Keratinocyte (primary cell): ENCODE measurements around the gene MDK. TPM values are rescaled to one million over a fixed set of nuclear protein-coding genes. Genes with fewer than 3 reads are reported as not detected.

Source experiments
- DNase-seq: peaks from one replicate; pipeline ENCODE4 v3.0.0-alpha.2; 2011; ENCODE audit warnings: low read depth, missing footprints, low spot score
- FAIRE-seq: peaks from 2 replicates; lab custom pipeline; 2011; peaks lifted over from hg19 to GRCh38; lab: Jason Lieb, UNC
- H2AFZ ChIP-seq: 2 replicates; pipeline ENCODE4 v1.6.0; 2012; ENCODE audit warnings: low read length, control low read depth, inconsistent platforms; ENCODE audit not compliant: control insufficient read depth
- H3K27ac ChIP-seq: 2 replicates; pipeline ENCODE4 v1.5.1; 2011; ENCODE audit warnings: low read length; ENCODE audit not compliant: control insufficient read depth, insufficient read depth
- H3K27me3 ChIP-seq: 3 replicates; pipeline ENCODE4 v1.6.0; 2011; ENCODE audit warnings: low read length; ENCODE audit not compliant: control insufficient read depth, insufficient read depth; ENCODE audit errors: extremely low read depth
- H3K36me3 ChIP-seq, 2 experiments: 2 replicates in 1 of 2; 3 replicates in 1 of 2; pipeline ENCODE4 v1.5.1; 2011; ENCODE audit warnings: low read length in 2 of 2, mild to moderate bottlenecking in 1 of 2; ENCODE audit not compliant: control insufficient read depth in 2 of 2, insufficient read depth in 2 of 2; ENCODE audit errors: extremely low read depth in 1 of 2
- H3K4me1 ChIP-seq: 3 replicates; pipeline ENCODE4 v1.5.1; 2011; ENCODE audit warnings: low read length; ENCODE audit not compliant: control insufficient read depth, insufficient read depth; ENCODE audit errors: extremely low read depth
- H3K4me2 ChIP-seq: 3 replicates; pipeline ENCODE4 v1.6.0; 2011; ENCODE audit warnings: low read depth, low read length; ENCODE audit not compliant: control insufficient read depth, insufficient read depth; ENCODE audit errors: extremely low read depth
- H3K4me3 ChIP-seq, 3 experiments: fragments of 200-600 bp in 1 of 3; sonication (generic) in 1 of 3; 2 replicates in 2 of 3; 3 replicates in 1 of 3; pipeline ENCODE4 v1.5.1; 2011 to 2016; ENCODE audit warnings: low read length in 3 of 3, mild to moderate bottlenecking in 3 of 3, control low read depth in 2 of 3, inconsistent platforms in 1 of 3, low read depth in 1 of 3, mixed read lengths in 1 of 3, mixed run types in 1 of 3, moderate library complexity in 1 of 3; ENCODE audit not compliant: control insufficient read depth in 2 of 3, insufficient read depth in 2 of 3; ENCODE audit errors: extremely low read depth in 1 of 3
- H3K79me2 ChIP-seq: 2 replicates; pipeline ENCODE4 v1.6.0; 2012; ENCODE audit warnings: low read length; ENCODE audit not compliant: control insufficient read depth, insufficient read depth
- H3K9ac ChIP-seq: 3 replicates; pipeline ENCODE4 v1.6.0; 2011; ENCODE audit warnings: low read length; ENCODE audit not compliant: control insufficient read depth, insufficient read depth; ENCODE audit errors: extremely low read depth
- H3K9me1 ChIP-seq: 3 replicates; pipeline ENCODE4 v1.6.0; 2011; ENCODE audit warnings: low read length; ENCODE audit not compliant: control insufficient read depth, insufficient read depth; ENCODE audit errors: extremely low read depth
- H3K9me3 ChIP-seq: 2 replicates; pipeline ENCODE4 v1.5.1; 2012; ENCODE audit warnings: low read depth, low read length; ENCODE audit not compliant: control insufficient read depth
- H4K20me1 ChIP-seq: 3 replicates; pipeline ENCODE4 v1.6.0; 2011; ENCODE audit warnings: low read length; ENCODE audit not compliant: control insufficient read depth, insufficient read depth; ENCODE audit errors: extremely low read depth
- EZH2 ChIP-seq: IDR thresholded peaks from one replicate; pipeline ENCODE4 v1.6.1; 2012; ENCODE audit warnings: inconsistent platforms, mild to moderate bottlenecking, low read length, moderate library complexity
- dilution Hi-C: fragments of 300-500 bp; cut with MboI; formaldehyde crosslinking; loops from one replicate; pipeline ENCODE4 v1.7.0; 2020; ENCODE audit warnings: low sequenced_read_pairs; ENCODE audit not compliant: extremely low pct_ligation_motif_present
- polyA plus RNA-seq, 5 experiments: library from polyadenylated mRNA; depleted of rRNA in 3 of 5; stranded (reverse) in 3 of 5; stranded (forward) in 1 of 5; unstranded in 1 of 5; fragments of >200 nt; gene quantifications; 1 replicate in 1 of 5; 2 replicates in 3 of 5; 3 replicates in 1 of 5; pipeline versions ENCODE4 v1.2.1 to v1.2.3, GENCODE V29; 2011 to 2012; ENCODE audit warnings: missing spikeins in 2 of 5, low read depth in 1 of 5, low replicate concordance in 1 of 5
- TF ChIP-seq, protein P1 (sequence below), 3 experiments: IDR thresholded peaks in 1 of 3; conservative IDR thresholded peaks in 1 of 3; optimal IDR thresholded peaks in 1 of 3; 2 replicates in 2 of 3; 3 replicates in 1 of 3; pipeline versions ENCODE3 to v1.5.1; 2011; ENCODE audit warnings: low read length in 3 of 3, mild to moderate bottlenecking in 3 of 3, moderate library complexity in 2 of 3, control low read depth in 1 of 3, inconsistent platforms in 1 of 3; ENCODE audit not compliant: insufficient read depth in 2 of 3; ENCODE audit errors: extremely low read depth in 1 of 3

MDK gene
- polyA plus RNA-seq, 1 donor (not counting 4 experiments of a cell fraction or from before 2014, with no cell fraction given): 5.4 TPM

DNA sequence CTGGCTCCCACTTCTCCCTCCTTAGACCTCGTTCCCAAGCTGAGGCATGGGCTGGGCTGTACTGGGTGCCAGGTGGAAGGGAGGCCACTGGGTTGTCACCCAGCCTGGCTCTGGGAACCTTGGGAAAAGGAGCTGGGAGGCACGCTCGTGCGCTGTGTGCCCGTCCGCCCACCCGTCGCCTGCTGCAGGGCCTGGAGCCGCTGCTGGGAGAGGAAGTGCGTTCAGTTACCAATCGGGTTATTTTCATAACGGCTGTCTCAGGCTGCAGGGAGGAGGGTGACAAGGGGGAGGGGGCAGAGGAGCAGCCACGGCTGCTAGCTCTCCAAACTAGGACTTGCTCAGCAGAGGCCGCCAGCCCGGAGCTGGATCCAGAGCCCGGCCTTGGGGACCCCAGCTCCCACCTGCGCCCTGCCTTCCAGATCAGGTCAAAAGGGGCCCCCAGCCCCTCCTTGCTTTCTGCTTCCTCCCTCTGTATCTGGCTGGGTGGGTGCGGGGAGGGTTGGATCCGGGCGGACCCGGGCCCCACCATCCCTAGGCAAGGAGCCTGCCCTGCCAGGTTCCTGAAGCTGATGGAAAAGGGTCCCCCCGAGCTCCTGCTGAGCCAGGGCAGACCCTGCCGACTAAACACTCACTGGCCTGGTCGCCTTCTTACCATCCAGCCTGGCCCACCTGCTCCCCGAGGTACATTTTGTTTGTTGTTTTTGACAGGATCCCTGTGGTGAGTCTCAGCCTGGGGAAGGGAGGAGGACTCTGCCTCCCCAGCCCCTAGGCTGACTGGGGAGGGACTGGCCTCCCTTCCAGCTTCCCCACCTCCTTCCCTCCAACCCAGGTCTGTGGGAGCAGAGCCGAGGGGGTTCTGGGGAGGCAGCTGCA is 19.9 kb upstream of the MDK start:
- peaks cover 75% of the 10 kb centered on the region for H3K79me2 ChIP-seq
- peaks cover 9 to 15% of the 10 kb centered on the region in 2 experiments for H3K36me3 ChIP-seq
- DNase-seq (no peak), FAIRE-seq (no peak)
- no peak overlapping the region for H3K4me3 ChIP-seq
- no peak overlapping the region for H3K27ac ChIP-seq
- H3K27me3 ChIP-seq: no peaks in the 10 kb centered on the region
- dilution Hi-C loops: no loop called here
- H4K20me1 ChIP-seq: peaks cover 14% of the 10 kb centered on the region
- H2AFZ ChIP-seq: no peak overlapping the region
- no peak overlapping the region for H3K9ac ChIP-seq
- H3K4me2 ChIP-seq: no peak overlapping the region
- H3K9me1 ChIP-seq: peaks cover 4% of the 10 kb centered on the region
- peaks cover 17% of the 10 kb centered on the region for H3K4me1 ChIP-seq
- TF ChIP-seq, protein P1, sequence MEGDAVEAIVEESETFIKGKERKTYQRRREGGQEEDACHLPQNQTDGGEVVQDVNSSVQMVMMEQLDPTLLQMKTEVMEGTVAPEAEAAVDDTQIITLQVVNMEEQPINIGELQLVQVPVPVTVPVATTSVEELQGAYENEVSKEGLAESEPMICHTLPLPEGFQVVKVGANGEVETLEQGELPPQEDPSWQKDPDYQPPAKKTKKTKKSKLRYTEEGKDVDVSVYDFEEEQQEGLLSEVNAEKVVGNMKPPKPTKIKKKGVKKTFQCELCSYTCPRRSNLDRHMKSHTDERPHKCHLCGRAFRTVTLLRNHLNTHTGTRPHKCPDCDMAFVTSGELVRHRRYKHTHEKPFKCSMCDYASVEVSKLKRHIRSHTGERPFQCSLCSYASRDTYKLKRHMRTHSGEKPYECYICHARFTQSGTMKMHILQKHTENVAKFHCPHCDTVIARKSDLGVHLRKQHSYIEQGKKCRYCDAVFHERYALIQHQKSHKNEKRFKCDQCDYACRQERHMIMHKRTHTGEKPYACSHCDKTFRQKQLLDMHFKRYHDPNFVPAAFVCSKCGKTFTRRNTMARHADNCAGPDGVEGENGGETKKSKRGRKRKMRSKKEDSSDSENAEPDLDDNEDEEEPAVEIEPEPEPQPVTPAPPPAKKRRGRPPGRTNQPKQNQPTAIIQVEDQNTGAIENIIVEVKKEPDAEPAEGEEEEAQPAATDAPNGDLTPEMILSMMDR (optimal IDR thresholded peaks at IDR 0.05 in 1 of 3, IDR thresholded peaks at IDR 0.05 in 1 of 3, conservative IDR thresholded peaks at IDR 0.05 in 1 of 3; ENCODE audit: extremely low read depth in 1 of 3, insufficient read depth in 2 of 3, low read length in 3 of 3): no peak
- no peak for TF ChIP-seq EZH2
- H3K9me3 ChIP-seq: no peaks in the 10 kb centered on the region

DNA sequence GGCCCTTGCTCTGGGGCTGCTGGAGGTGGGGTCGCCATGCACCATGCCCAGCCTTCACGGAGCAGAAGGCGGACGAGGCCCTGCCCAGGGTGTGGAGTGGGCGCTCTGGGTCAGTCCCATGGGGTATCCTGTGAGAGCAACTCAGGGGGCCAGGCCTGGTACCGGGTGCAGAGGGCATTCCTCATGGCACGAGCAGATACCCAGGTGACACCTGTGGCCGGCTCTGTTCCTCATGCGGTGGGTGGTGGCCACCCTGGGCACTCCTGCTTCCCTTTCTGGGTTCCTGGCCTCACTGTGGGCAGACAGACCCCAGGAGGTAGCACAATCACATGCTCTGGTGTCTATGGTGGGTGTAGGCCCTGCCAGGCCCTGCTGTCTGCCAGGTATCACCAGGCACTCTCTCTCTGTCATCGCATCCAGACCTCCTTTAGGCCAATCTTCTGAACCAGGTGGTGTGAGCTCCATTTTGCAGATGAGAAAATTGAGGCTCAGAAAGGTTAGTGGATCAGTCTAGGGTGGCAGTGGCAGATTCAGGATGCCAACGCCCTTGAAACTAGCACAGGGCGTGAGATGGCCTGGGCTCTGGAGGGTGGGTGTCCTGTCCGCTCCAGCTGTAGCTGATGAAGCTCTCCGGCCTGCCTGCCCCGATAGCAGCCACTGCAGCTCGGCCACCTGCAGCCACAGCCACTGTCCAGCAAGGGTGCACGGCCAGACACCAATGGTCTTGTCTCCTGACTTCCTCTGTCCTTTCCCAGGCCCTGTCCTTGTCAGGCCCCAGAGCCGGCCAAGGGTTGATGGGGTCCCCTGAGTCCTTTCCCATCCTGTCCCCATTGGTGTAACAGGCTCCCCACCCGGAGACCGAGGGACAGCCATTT is 19.1 kb upstream of the MDK start:
- H2AFZ ChIP-seq: no peak overlapping the region
- H3K27ac ChIP-seq: no peak overlapping the region
- no peak overlapping the region for H3K4me2 ChIP-seq
- FAIRE-seq (no peak), DNase-seq (no peak)
- H3K9ac ChIP-seq: no peak overlapping the region
- H3K9me1 ChIP-seq: peaks cover 3% of the 10 kb centered on the region
- no peaks in the 10 kb centered on the region for H3K27me3 ChIP-seq
- peaks cover 67% of the 10 kb centered on the region for H3K79me2 ChIP-seq
- peaks cover 14% of the 10 kb centered on the region for H4K20me1 ChIP-seq
- TF ChIP-seq EZH2: no peak
- TF ChIP-seq, protein P1 (optimal IDR thresholded peaks at IDR 0.05 in 1 of 3, IDR thresholded peaks at IDR 0.05 in 1 of 3, conservative IDR thresholded peaks at IDR 0.05 in 1 of 3; ENCODE audit: extremely low read depth in 1 of 3, insufficient read depth in 2 of 3, low read length in 3 of 3): no peak
- dilution Hi-C loops: no loop called here
- no peak overlapping the region for H3K4me3 ChIP-seq
- peaks cover 8% of the 10 kb centered on the region for H3K4me1 ChIP-seq
- H3K9me3 ChIP-seq: no peaks in the 10 kb centered on the region
- H3K36me3 ChIP-seq: peaks cover 11 to 15% of the 10 kb centered on the region in 2 experiments
